HCT116 (cell line): ENCODE measurements around the gene TARBP1. TPM values are rescaled to one million over a fixed set of nuclear protein-coding genes. Genes with fewer than 3 reads are reported as not detected.

Experiments used
- ATAC-seq: fragments of 200-7000 bp; cut with Tn5 transposase; 2 replicates; pipeline ENCODE4 v1.9.1; 2020; ENCODE audit warnings: mild to moderate bottlenecking, moderate library complexity
- BruUV-seq: library from RNA; stranded (reverse); fragments of 400-500 nt; replicated peaks from 2 replicates; lab custom pipeline; 2021; lab: Mats Ljungman, UMichigan
- CTCF ChIA-PET: fragments of 300-600 bp; sonication (Branson Sonifier 250); formaldehyde crosslinking; loops from one replicate; lab custom pipeline; 2021; ENCODE audit warnings: antibody characterized with exemption; lab: Charles Lee
- POLR2A ChIA-PET: fragments of 300-600, 350-600 bp; sonication (Branson Sonifier 250); formaldehyde crosslinking; loops from one replicate; lab custom pipeline; 2021; ENCODE audit warnings: antibody characterized with exemption; lab: Charles Lee
- RAD21 ChIA-PET, 2 experiments: fragments of 300-600 bp; sonication (Branson Sonifier 250); formaldehyde crosslinking; loops; one replicate each; lab custom pipeline; 2023; ENCODE audit warnings: low total read pairs in 2 of 2; ENCODE audit not compliant: uncharacterized antibody in 2 of 2, unreplicated experiment in 2 of 2, low non-redundant PET in 1 of 2; lab: Charles Lee
- DNase-seq: peaks from one replicate; pipeline ENCODE4 v3.0.0-alpha.2; 2010; ENCODE audit warnings: low read depth, low spot score
- H2AFZ ChIP-seq: fragments of 200-600 bp; shearing (Covaris generic), sonication (generic); 2 replicates; pipeline ENCODE4 v1.6.1; 2017; ENCODE audit warnings: low read depth, mixed run types, mixed read lengths, antibody characterized with exemption, low read length; ENCODE audit not compliant: poor library complexity, severe bottlenecking
- H3K27ac ChIP-seq: 2 replicates; pipeline ENCODE4 v1.5.1; 2012; ENCODE audit warnings: low read depth, low read length
- H3K27me3 ChIP-seq: fragments of 200-600 bp; sonication (generic); 2 replicates; pipeline ENCODE4 v1.6.1; 2016; ENCODE audit warnings: mixed run types, low read length, mixed read lengths; ENCODE audit not compliant: insufficient read depth
- H3K36me3 ChIP-seq, 2 experiments: fragments of 200-500 bp in 1 of 2; fragments of 200-600 bp in 1 of 2; sonication (Bioruptor generic) in 1 of 2; sonication (generic) in 1 of 2; 2 replicates each; pipeline versions ENCODE4 v1.5.1 to v1.6.1; 2014 to 2016; ENCODE audit warnings: low read length in 2 of 2, inconsistent platforms in 1 of 2, mixed read lengths in 1 of 2, mixed run types in 1 of 2; ENCODE audit not compliant: insufficient read depth in 2 of 2, control insufficient read depth in 1 of 2
- H3K4me1 ChIP-seq, 2 experiments: fragments of 200-600 bp in 1 of 2; sonication (generic) in 1 of 2; 2 replicates each; pipeline versions ENCODE4 v1.5.1 to v1.6.1; 2012 to 2017; ENCODE audit warnings: low read length in 2 of 2, inconsistent platforms in 1 of 2, mild to moderate bottlenecking in 1 of 2, mixed read lengths in 1 of 2, mixed run types in 1 of 2, moderate library complexity in 1 of 2; ENCODE audit not compliant: insufficient read depth in 2 of 2, control insufficient read depth in 1 of 2
- H3K4me2 ChIP-seq: fragments of 200-600 bp; sonication (generic); 2 replicates; pipeline ENCODE4 v1.6.1; 2017; ENCODE audit warnings: mixed run types, low read length, mixed read lengths
- H3K4me3 ChIP-seq, 2 experiments: fragments of 200-600 bp in 1 of 2; sonication (generic) in 1 of 2; replicated peaks in 1 of 2; 2 replicates each; pipeline ENCODE4 v1.5.1; 2011 to 2016; ENCODE audit warnings: low read length in 2 of 2, control low read depth in 1 of 2, low read depth in 1 of 2, mild to moderate bottlenecking in 1 of 2, mixed read lengths in 1 of 2, mixed run types in 1 of 2
- H3K79me2 ChIP-seq: fragments of 200-600 bp; sonication (generic); 2 replicates; pipeline ENCODE4 v1.6.1; 2017; ENCODE audit warnings: mild to moderate bottlenecking, mixed run types, low read length, moderate library complexity, mixed read lengths; ENCODE audit not compliant: insufficient read depth
- H3K9ac ChIP-seq: fragments of 200-600 bp; sonication (generic); 2 replicates; pipeline ENCODE4 v1.6.1; 2016; ENCODE audit warnings: low read length, mixed read lengths
- H3K9me2 ChIP-seq: fragments of 200-600 bp; sonication (generic), shearing (Covaris generic); 2 replicates; pipeline ENCODE4 v1.6.1; 2017; ENCODE audit warnings: mixed run types, mild to moderate bottlenecking, moderate library complexity; ENCODE audit not compliant: insufficient read depth
- H3K9me3 ChIP-seq, 2 experiments: fragments of 200-500 bp in 1 of 2; fragments of 200-600 bp in 1 of 2; sonication (Bioruptor generic) in 1 of 2; sonication (generic) in 1 of 2; 2 replicates each; pipeline ENCODE4 v1.6.1; 2014 to 2017; ENCODE audit warnings: low read length in 2 of 2, mixed read lengths in 2 of 2, inconsistent platforms in 1 of 2, low read depth in 1 of 2, mild to moderate bottlenecking in 1 of 2, mixed run types in 1 of 2, moderate library complexity in 1 of 2; ENCODE audit not compliant: control insufficient read depth in 1 of 2, insufficient read depth in 1 of 2
- H4K20me1 ChIP-seq: fragments of 200-600 bp; sonication (generic), shearing (Covaris generic); 2 replicates; pipeline ENCODE4 v1.6.1; 2017; ENCODE audit warnings: mixed run types, mild to moderate bottlenecking, moderate library complexity; ENCODE audit not compliant: insufficient read depth
- CBX3 ChIP-seq: IDR thresholded peaks from 2 replicates; pipeline ENCODE4 v1.6.1; 2012; ENCODE audit warnings: low read depth
- EGR1 ChIP-seq: IDR thresholded peaks from 2 replicates; pipeline ENCODE4 v1.6.1; 2012; ENCODE audit warnings: low read depth
- ELF1 ChIP-seq: IDR thresholded peaks from 2 replicates; pipeline ENCODE4 v1.6.1; 2012; ENCODE audit warnings: low read depth, borderline replicate concordance
- EZH2 ChIP-seq: fragments of 200-600 bp; sonication (generic); IDR thresholded peaks from 2 replicates; pipeline ENCODE4 v1.6.1; 2017; ENCODE audit warnings: antibody characterized with exemption, mixed run types
- EZH2phosphoT487 ChIP-seq: fragments of 200-600 bp; IDR thresholded peaks from 2 replicates; pipeline ENCODE4 v1.6.1; 2018; ENCODE audit warnings: antibody characterized with exemption, borderline replicate concordance
- FOSL1 ChIP-seq: IDR thresholded peaks from 2 replicates; pipeline ENCODE4 v1.6.1; 2012; ENCODE audit warnings: low read depth
- JUND ChIP-seq: IDR thresholded peaks from 2 replicates; pipeline ENCODE4 v1.6.1; 2012
- MAX ChIP-seq: IDR thresholded peaks from 2 replicates; pipeline ENCODE4 v1.6.1; 2012
- POLR2A ChIP-seq: IDR thresholded peaks from 2 replicates; pipeline ENCODE4 v1.7.0; 2011; ENCODE audit warnings: borderline replicate concordance; ENCODE audit not compliant: insufficient read depth, insufficient read length; ENCODE audit errors: extremely low read depth
- POLR2AphosphoS5 ChIP-seq: IDR thresholded peaks from 2 replicates; pipeline ENCODE4 v1.6.1; 2011; ENCODE audit warnings: mild to moderate bottlenecking, low read depth, low read length, moderate library complexity
- RAD21 ChIP-seq: IDR thresholded peaks from 2 replicates; pipeline ENCODE4 v1.6.1; 2012; ENCODE audit warnings: low read depth, mild to moderate bottlenecking
- REST ChIP-seq: IDR thresholded peaks from 2 replicates; pipeline ENCODE4 v1.6.1; 2012; ENCODE audit warnings: low read depth
- SIN3A ChIP-seq: IDR thresholded peaks from 2 replicates; pipeline ENCODE4 v1.6.1; 2012; ENCODE audit warnings: low read depth
- SP1 ChIP-seq: IDR thresholded peaks from 2 replicates; pipeline ENCODE4 v1.6.1; 2012; ENCODE audit warnings: low read depth
- SRF ChIP-seq: IDR thresholded peaks from 2 replicates; pipeline ENCODE4 v1.6.1; 2012; ENCODE audit warnings: low read depth
- YY1 ChIP-seq: IDR thresholded peaks from 2 replicates; pipeline ENCODE4 v1.6.1; 2011; ENCODE audit warnings: low read length, low read depth, moderate library complexity, mild to moderate bottlenecking; ENCODE audit not compliant: insufficient replicate concordance; ENCODE audit errors: extremely low read depth
- ZBTB33 ChIP-seq: IDR thresholded peaks from 2 replicates; pipeline ENCODE4 v1.6.1; 2011; ENCODE audit warnings: mild to moderate bottlenecking, low read length, moderate library complexity; ENCODE audit not compliant: insufficient replicate concordance; ENCODE audit errors: extremely low read depth
- ZFX ChIP-seq: fragments of 450-650 bp; IDR thresholded peaks from 2 replicates; pipeline ENCODE4 v1.6.1; 2017
- intact Hi-C: fragments of 100-400 bp; cut with micrococcal nuclease; formaldehyde crosslinking; loops from 2 replicates; pipeline ENCODE4 v1.10.0; 2022
- total RNA-seq: library from RNA; stranded (reverse); gene quantifications from one replicate; pipeline ENCODE4 v1.2.1, GENCODE V29; 2021; ENCODE audit not compliant: unreplicated experiment

Gene TARBP1
- total RNA-seq, 1 experiment from 2014 or later, result 17.2 TPM

GRCh38 chr1:234484991-234485739 is 6.2 kb upstream of the TARBP1 start:
- RAD21 ChIA-PET, result interaction anchor here in 1 of 2 experiments (0.7 kb wide), 1 partner anchor 774 kb away, joined by 3 read pairs; no protein-coding TSS in a partner anchor
- Histone ChIP-seq H3K27ac (no peak overlapping the region), H3K9me3 (no peaks in the 10 kb centered on the region), H4K20me1 (no peaks in the 10 kb centered on the region), H3K4me2 (no peak overlapping the region), H3K4me3 (no peak overlapping the region), H3K9me2 (no peaks in the 10 kb centered on the region), H3K4me1 (no peaks in the 10 kb centered on the region), H3K36me3 (no peaks in the 10 kb centered on the region), H3K79me2 (no peaks in the 10 kb centered on the region), H3K9ac (no peak overlapping the region), H3K27me3 (peaks cover 13% of the 10 kb centered on the region), H2AFZ (no peak overlapping the region)
- TF ChIP-seq POLR2A (no peak), EZH2phosphoT487 (no peak), POLR2AphosphoS5 (no peak), SRF (no peak), YY1 (no peak), SIN3A (no peak), REST (no peak), MAX (no peak), ELF1 (no peak), ZFX (no peak), JUND (no peak), CBX3 (no peak), FOSL1 (no peak), ZBTB33 (no peak), EGR1 (no peak), SP1 (no peak), RAD21 (no peak), EZH2 (no peak)
- ATAC-seq (peak; percentile 80), DNase-seq (no peak)
- intact Hi-C loops, result loop anchor here (10.0 kb wide), 1 partner anchor 370 kb away; no protein-coding TSS in a partner anchor
- POLR2A ChIA-PET, result no interaction called here
- no TSS peak for BruUV-seq
- CTCF ChIA-PET, result no interaction called here
